H1 (cell line): ENCODE data around the gene TXN2. TPM values are rescaled to one million over a fixed set of nuclear protein-coding genes. Genes with fewer than 3 reads are reported as not detected.

Experiments used
- CTCF ChIA-PET: fragments of 300-600 bp; sonication (Branson Sonifier 250); formaldehyde crosslinking; loops from one replicate; lab custom pipeline; 2021; ENCODE audit not compliant: partially characterized antibody; lab: Charles Lee
- POLR2A ChIA-PET: fragments of 300-600 bp; sonication (Branson Sonifier 250); formaldehyde crosslinking; loops from one replicate; lab custom pipeline; 2021; ENCODE audit warnings: inconsistent platforms; ENCODE audit not compliant: partially characterized antibody; lab: Charles Lee
- DNase-seq, 2 experiments: peaks; one replicate each; pipeline versions ENCODE4 v3.0.0 to v3.0.0-alpha.2; 2010 to 2022; ENCODE audit warnings: low spot score in 2 of 2, low read depth in 1 of 2, mixed read lengths in 1 of 2
- FAIRE-seq: peaks from 2 replicates; lab custom pipeline; 2011; peaks lifted over from hg19 to GRCh38; lab: Jason Lieb, UNC
- H2AFZ ChIP-seq: 2 replicates; pipeline ENCODE4 v1.8.1; 2012; ENCODE audit warnings: low read length, inconsistent platforms
- H2AK5ac ChIP-seq: 2 replicates; pipeline ENCODE4 v1.6.1; 2013; ENCODE audit warnings: low read depth, low read length
- H2BK120ac ChIP-seq: replicated peaks from 2 replicates; pipeline ENCODE3; 2013; ENCODE audit warnings: low read depth, low read length, inconsistent platforms
- H2BK12ac ChIP-seq: 2 replicates; pipeline ENCODE4 v1.6.1; 2013; ENCODE audit warnings: low read depth, low read length
- H2BK15ac ChIP-seq: 2 replicates; pipeline ENCODE4 v1.6.1; 2013; ENCODE audit warnings: low read length
- H2BK20ac ChIP-seq: 2 replicates; pipeline ENCODE4 v1.6.1; 2013; ENCODE audit warnings: low read length
- H2BK5ac ChIP-seq: 2 replicates; pipeline ENCODE4 v1.6.1; 2013; ENCODE audit warnings: low read depth, low read length
- H3K14ac ChIP-seq: 2 replicates; pipeline ENCODE4 v1.6.1; 2013; ENCODE audit warnings: inconsistent platforms; ENCODE audit not compliant: insufficient read length
- H3K18ac ChIP-seq: 2 replicates; pipeline ENCODE4 v1.6.1; 2013; ENCODE audit warnings: low read length; ENCODE audit errors: extremely low read depth
- H3K23ac ChIP-seq: 2 replicates; pipeline ENCODE4 v1.6.1; 2013; ENCODE audit warnings: inconsistent platforms; ENCODE audit not compliant: insufficient read length
- H3K23me2 ChIP-seq: 2 replicates; pipeline ENCODE4 v1.6.1; 2013; ENCODE audit warnings: low read depth, low read length
- H3K27ac ChIP-seq: 2 replicates; pipeline ENCODE4 v1.6.1; 2011; ENCODE audit warnings: low read depth, low read length, inconsistent platforms
- H3K27me3 ChIP-seq, 4 experiments: replicated peaks in 1 of 4; 1 replicate in 1 of 4; 2 replicates in 3 of 4; pipeline versions ENCODE4 v1.6.1 to v1.8.1; 2011 to 2013; ENCODE audit warnings: low read length in 3 of 4, mild to moderate bottlenecking in 3 of 4, inconsistent platforms in 2 of 4, mixed read lengths in 2 of 4, moderate library complexity in 1 of 4; ENCODE audit not compliant: control insufficient read depth in 3 of 4, insufficient read depth in 3 of 4; ENCODE audit errors: extremely low read depth in 1 of 4
- H3K36me3 ChIP-seq, 4 experiments: 2 replicates each; pipeline versions ENCODE4 v1.6.1 to v1.8.1; 2011 to 2013; ENCODE audit warnings: mild to moderate bottlenecking in 4 of 4, low read length in 3 of 4, moderate library complexity in 2 of 4, control low read depth in 1 of 4, inconsistent platforms in 1 of 4; ENCODE audit not compliant: insufficient read depth in 4 of 4, control insufficient read depth in 2 of 4
- H3K4ac ChIP-seq: replicated peaks from 2 replicates; pipeline ENCODE3; 2013; ENCODE audit warnings: low read length, low read depth, mixed read lengths, inconsistent platforms; ENCODE audit not compliant: insufficient read length
- H3K4me1 ChIP-seq, 4 experiments: replicated peaks in 1 of 4; 1 replicate in 1 of 4; 2 replicates in 3 of 4; pipeline versions ENCODE4 v1.6.1 to v1.8.1; 2011 to 2013; ENCODE audit warnings: low read length in 3 of 4, inconsistent platforms in 2 of 4, mixed read lengths in 1 of 4; ENCODE audit not compliant: insufficient read depth in 4 of 4, control insufficient read depth in 3 of 4
- H3K4me2 ChIP-seq, 2 experiments: 2 replicates each; pipeline versions ENCODE4 v1.6.1 to v1.8.1; 2011 to 2013; ENCODE audit warnings: low read depth in 2 of 2, low read length in 2 of 2, control low read depth in 1 of 2, inconsistent platforms in 1 of 2, mild to moderate bottlenecking in 1 of 2; ENCODE audit not compliant: insufficient read depth in 1 of 2
- H3K4me3 ChIP-seq, 4 experiments: fragments of 200-600, 300-600 bp in 1 of 4; sonication (generic), shearing (Covaris generic), sonication (Bioruptor Twin) in 1 of 4; 2 replicates each; pipeline versions ENCODE4 v1.5.1 to v1.8.1; 2011 to 2016; ENCODE audit warnings: low read length in 4 of 4, low read depth in 3 of 4, control low read depth in 2 of 4, inconsistent platforms in 2 of 4, mild to moderate bottlenecking in 2 of 4, mixed read lengths in 1 of 4, moderate library complexity in 1 of 4; ENCODE audit not compliant: insufficient read depth in 2 of 4; ENCODE audit errors: extremely low read depth in 1 of 4
- H3K56ac ChIP-seq: replicated peaks from 2 replicates; pipeline ENCODE3; 2013; ENCODE audit warnings: low read depth, mild to moderate bottlenecking, mixed read lengths, low read length, inconsistent platforms; ENCODE audit not compliant: insufficient read length
- H3K79me1 ChIP-seq: 2 replicates; pipeline ENCODE4 v1.6.1; 2013; ENCODE audit warnings: low read depth, low read length, control low read depth
- H3K79me2 ChIP-seq, 2 experiments: 2 replicates each; pipeline versions ENCODE4 v1.6.1 to v1.8.1; 2012 to 2013; ENCODE audit warnings: low read length in 2 of 2, mild to moderate bottlenecking in 2 of 2, inconsistent platforms in 1 of 2; ENCODE audit not compliant: insufficient read depth in 2 of 2, control insufficient read depth in 1 of 2
- H3K9ac ChIP-seq, 4 experiments: replicated peaks in 1 of 4; 1 replicate in 1 of 4; 2 replicates in 3 of 4; pipeline versions ENCODE4 v1.6.1 to v1.8.1; 2011 to 2013; ENCODE audit warnings: low read depth in 3 of 4, low read length in 3 of 4, control low read depth in 2 of 4, mild to moderate bottlenecking in 2 of 4, moderate library complexity in 2 of 4, inconsistent platforms in 1 of 4; ENCODE audit errors: extremely low read depth in 1 of 4
- H3K9me3 ChIP-seq, 2 experiments: 2 replicates each; pipeline versions ENCODE4 v1.6.1 to v1.8.1; 2012 to 2013; ENCODE audit warnings: mild to moderate bottlenecking in 2 of 2, moderate library complexity in 2 of 2, control low read depth in 1 of 2, inconsistent platforms in 1 of 2, low read depth in 1 of 2, low read length in 1 of 2, mixed read lengths in 1 of 2; ENCODE audit not compliant: insufficient read depth in 2 of 2
- H4K20me1 ChIP-seq, 2 experiments: replicated peaks in 1 of 2; 2 replicates each; pipeline versions ENCODE3 to v1.8.1; 2011 to 2013; ENCODE audit warnings: inconsistent platforms in 2 of 2, low read length in 2 of 2, mild to moderate bottlenecking in 1 of 2; ENCODE audit not compliant: insufficient read depth in 2 of 2, control insufficient read depth in 1 of 2
- H4K5ac ChIP-seq: 2 replicates; pipeline ENCODE4 v1.6.1; 2013; ENCODE audit warnings: low read length, low read depth, mixed read lengths, inconsistent platforms; ENCODE audit not compliant: insufficient read length
- H4K8ac ChIP-seq: 2 replicates; pipeline ENCODE4 v1.8.0; 2013; ENCODE audit warnings: mild to moderate bottlenecking, moderate library complexity, low read length, inconsistent platforms; ENCODE audit not compliant: insufficient read depth; ENCODE audit errors: extremely low read depth
- H4K91ac ChIP-seq: replicated peaks from 2 replicates; pipeline ENCODE3; 2013; ENCODE audit warnings: low read length, mixed read lengths, inconsistent platforms; ENCODE audit not compliant: insufficient read length
- ASH2L ChIP-seq: fragments of 200-600, 300-600 bp; sonication (generic); IDR thresholded peaks from one replicate; pipeline ENCODE4 v1.7.1; 2017; ENCODE audit warnings: low read length
- BACH1 ChIP-seq: IDR thresholded peaks from 2 replicates; pipeline ENCODE4 v1.6.1; 2012; ENCODE audit warnings: low read length, improper control_type of control experiment
- CBX5 ChIP-seq: fragments of 300-800, 300-1000 bp; sonication (generic); IDR thresholded peaks from 2 replicates; pipeline ENCODE4 v1.7.1; 2016; ENCODE audit warnings: antibody characterized with exemption, low read length, low read depth
- GTF2F1 ChIP-seq: IDR thresholded peaks from 2 replicates; pipeline ENCODE4 v1.6.1; 2012; ENCODE audit warnings: low read depth, low read length, improper control_type of control experiment, borderline replicate concordance
- HDAC6 ChIP-seq: IDR thresholded peaks from one replicate; pipeline ENCODE4 v1.7.1; 2012; ENCODE audit warnings: low read depth, mild to moderate bottlenecking, inconsistent platforms, low read length, moderate library complexity
- KDM4A ChIP-seq: IDR thresholded peaks from one replicate; pipeline ENCODE4 v1.7.1; 2012; ENCODE audit warnings: low read depth, mild to moderate bottlenecking, moderate library complexity, low read length, inconsistent platforms; ENCODE audit not compliant: severe bottlenecking
- RAD21 ChIP-seq, 2 experiments: IDR thresholded peaks in 1 of 2; conservative IDR thresholded peaks in 1 of 2; 2 replicates each; pipeline ENCODE4 v1.6.1; 2011; ENCODE audit warnings: low read depth in 2 of 2, low read length in 2 of 2, improper control_type of control experiment in 1 of 2, inconsistent platforms in 1 of 2, mild to moderate bottlenecking in 1 of 2, moderate library complexity in 1 of 2
- TBP ChIP-seq: IDR thresholded peaks from 2 replicates; pipeline ENCODE4 v1.6.1; 2011; ENCODE audit warnings: low read depth, low read length, improper control_type of control experiment
- WGBS, 2 experiments: shearing (Covaris generic) in 1 of 2; methylation state at CpG; one replicate each; pipeline versions ENCODE4 v1.1.6 to v1.1.7; 2013 to 2015; ENCODE audit warnings: low lambda C conversion rate in 2 of 2, mixed read lengths in 2 of 2, inconsistent platforms in 1 of 2, low coverage in 1 of 2, missing lambda C conversion rate in 1 of 2; ENCODE audit not compliant: insufficient replicate concordance in 2 of 2, insufficient coverage in 1 of 2, insufficient read length in 1 of 2; ENCODE audit errors: extremely low coverage in 1 of 2, missing lambda C conversion rate in 1 of 2; 5-methylcytosine and 5-hydroxymethylcytosine counted together
- polyA plus RNA-seq, 7 experiments: library from polyadenylated mRNA; depleted of rRNA in 3 of 7; stranded (reverse) in 5 of 7; unstranded in 2 of 7; fragments of >200 nt in 5 of 7; fragments of 200-250 nt in 2 of 7; gene quantifications; 1 replicate in 5 of 7; 2 replicates in 1 of 7; 4 replicates in 1 of 7; pipeline versions ENCODE4 v1.2.1 to v1.2.3, GENCODE V29; 2011 to 2013; ENCODE audit warnings: missing spikeins in 2 of 7, mixed read lengths in 2 of 7
- total RNA-seq: library from RNA; stranded (reverse); fragmentation: NEBNext Ultra II Directional; extraction: Animal tissue kit (Norgen Biotek cat#: 25700); gene quantifications from 2 replicates; pipeline ENCODE4 v1.2.1, GENCODE V29; 2021
- TF ChIP-seq, protein P1 (sequence below): IDR thresholded peaks from 2 replicates; pipeline ENCODE4 v1.6.1; 2012; ENCODE audit warnings: low read length, inconsistent platforms
- TF ChIP-seq, protein P2 (sequence below): IDR thresholded peaks from 2 replicates; pipeline ENCODE4 v1.6.1; 2012; ENCODE audit warnings: inconsistent platforms
- TF ChIP-seq, protein P3 (sequence below): IDR thresholded peaks from 2 replicates; pipeline ENCODE4 v1.6.1; 2012; ENCODE audit warnings: inconsistent platforms

The TXN2 gene
- total and polyA plus RNA-seq, 2 of the 8 experiments (the other 6 are each of a cell fraction or from before 2014, with no cell fraction given): 47.5 to 116 TPM

DNA sequence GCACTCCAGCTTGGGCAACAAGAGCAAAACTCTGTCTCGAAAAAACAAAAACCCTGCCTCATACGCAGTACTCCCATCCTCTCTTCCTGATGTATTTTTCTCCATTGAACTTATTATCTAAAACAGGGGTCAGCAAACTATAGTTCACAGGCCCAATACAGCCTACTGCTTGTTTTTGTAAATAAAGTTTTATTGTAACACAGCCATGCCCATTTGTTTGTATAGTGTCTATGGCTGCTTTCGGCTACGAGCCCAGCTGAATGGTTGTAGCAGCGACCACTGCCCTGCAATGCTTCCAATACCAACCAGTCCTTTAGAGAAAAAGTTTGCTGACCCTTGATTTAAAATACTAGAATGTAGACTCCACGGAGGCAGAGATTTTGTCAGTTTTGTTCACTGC lies 6.1 kb downstream of the TXN2 start:
- Histone ChIP-seq H4K8ac (no peak overlapping the region), H2BK15ac (no peak overlapping the region), H3K56ac (no peak overlapping the region), H3K27ac (no peak overlapping the region), H2BK20ac (no peak overlapping the region), H3K79me1 (no peaks in the 10 kb centered on the region; the same call in 1 of the 2 replicates), H3K18ac (no peak overlapping the region), H2AK5ac (no peak overlapping the region), H2BK120ac (no peak overlapping the region), H3K23ac (no peak overlapping the region), H3K9me3 (no peaks in the 10 kb centered on the region), H3K4me2 (no peak overlapping the region), H3K4me1 (no peaks in the 10 kb centered on the region), H4K5ac (no peak overlapping the region), H3K9ac (no peak overlapping the region), H2AFZ (no peak overlapping the region), H2BK12ac (no peak overlapping the region), H3K4me3 (no peak overlapping the region), H3K23me2 (no peaks in the 10 kb centered on the region), H3K27me3 (no peaks in the 10 kb centered on the region), H3K79me2 (no peaks in the 10 kb centered on the region), H2BK5ac (no peak overlapping the region), H4K91ac (no peak overlapping the region), H3K14ac (no peak overlapping the region), H3K36me3 (peaks cover 5 to 15% (median 11%) of the 10 kb centered on the region in 4 experiments; a peak in 7 of 8 replicates), H3K4ac (no peak overlapping the region), H4K20me1 (peaks cover 0 to 2% of the 10 kb centered on the region in 2 experiments)
- no peak for DNase-seq
- 94% methylated on average over 6 of the region's 6 CpGs; no CpG with 5 or more reads in 1 of the 2 experiments for WGBS, 2 experiments
- no peak for FAIRE-seq
- CTCF ChIA-PET: interaction anchor here (1.0 to 2.6 kb wide), 5 partner anchors 11 to 189 kb away, joined by 3 to 11 read pairs (median 5); no protein-coding TSS in a partner anchor
- POLR2A ChIA-PET: interaction anchor here (1.3 kb wide), 1 partner anchor 16 kb away, joined by 3 read pairs; no protein-coding TSS in a partner anchor
- TF ChIP-seq, protein P1, sequence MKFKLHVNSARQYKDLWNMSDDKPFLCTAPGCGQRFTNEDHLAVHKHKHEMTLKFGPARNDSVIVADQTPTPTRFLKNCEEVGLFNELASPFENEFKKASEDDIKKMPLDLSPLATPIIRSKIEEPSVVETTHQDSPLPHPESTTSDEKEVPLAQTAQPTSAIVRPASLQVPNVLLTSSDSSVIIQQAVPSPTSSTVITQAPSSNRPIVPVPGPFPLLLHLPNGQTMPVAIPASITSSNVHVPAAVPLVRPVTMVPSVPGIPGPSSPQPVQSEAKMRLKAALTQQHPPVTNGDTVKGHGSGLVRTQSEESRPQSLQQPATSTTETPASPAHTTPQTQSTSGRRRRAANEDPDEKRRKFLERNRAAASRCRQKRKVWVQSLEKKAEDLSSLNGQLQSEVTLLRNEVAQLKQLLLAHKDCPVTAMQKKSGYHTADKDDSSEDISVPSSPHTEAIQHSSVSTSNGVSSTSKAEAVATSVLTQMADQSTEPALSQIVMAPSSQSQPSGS: no peak
- TF ChIP-seq ASH2L (no peak), KDM4A (no peak), TBP (no peak), HDAC6 (no peak), RAD21 (IDR thresholded peaks at IDR 0.05 in 1 of 2, conservative IDR thresholded peaks at IDR 0.05 in 1 of 2; ENCODE audit: low read depth in 2 of 2, low read length in 2 of 2) (no peak), BACH1 (no peak), CBX5 (no peak), GTF2F1 (no peak)
- TF ChIP-seq, protein P2, sequence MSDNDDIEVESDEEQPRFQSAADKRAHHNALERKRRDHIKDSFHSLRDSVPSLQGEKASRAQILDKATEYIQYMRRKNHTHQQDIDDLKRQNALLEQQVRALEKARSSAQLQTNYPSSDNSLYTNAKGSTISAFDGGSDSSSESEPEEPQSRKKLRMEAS: no peak
- TF ChIP-seq, protein P3, sequence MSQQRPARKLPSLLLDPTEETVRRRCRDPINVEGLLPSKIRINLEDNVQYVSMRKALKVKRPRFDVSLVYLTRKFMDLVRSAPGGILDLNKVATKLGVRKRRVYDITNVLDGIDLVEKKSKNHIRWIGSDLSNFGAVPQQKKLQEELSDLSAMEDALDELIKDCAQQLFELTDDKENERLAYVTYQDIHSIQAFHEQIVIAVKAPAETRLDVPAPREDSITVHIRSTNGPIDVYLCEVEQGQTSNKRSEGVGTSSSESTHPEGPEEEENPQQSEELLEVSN: no peak
